Fibroblast of the aortic adventitia (primary cell): ENCODE measurements around the gene IQCM. TPM values are rescaled to one million over a fixed set of nuclear protein-coding genes. Genes with fewer than 3 reads are reported as not detected.
"Not testable (repeated sequence)": the region's sequence is repeated elsewhere in the genome, so short reads cannot be mapped to it uniquely, and the experiment has no call there.

Source experiments
- DNase-seq: peaks from one replicate; pipeline ENCODE4 v3.0.0-alpha.2; 2010; ENCODE audit warnings: low read depth
- H3K4me3 ChIP-seq: 2 replicates; pipeline ENCODE4 v1.5.1; 2011; ENCODE audit warnings: low read depth, mild to moderate bottlenecking, control low read depth, low read length, moderate library complexity
- total RNA-seq: library from RNA; depleted of rRNA; stranded (reverse); fragments of >200 nt; gene quantifications from 2 replicates; pipeline ENCODE4 v1.2.3, GENCODE V29; 2012; ENCODE audit warnings: low replicate concordance
- TF ChIP-seq, protein P1 (sequence below): IDR thresholded peaks from 2 replicates; pipeline ENCODE4 v1.5.1; 2011; ENCODE audit warnings: mild to moderate bottlenecking, low read length, control low read depth, inconsistent platforms; ENCODE audit not compliant: insufficient read depth

Gene IQCM
- total RNA-seq, 1 donor: 0.27 TPM

DNA sequence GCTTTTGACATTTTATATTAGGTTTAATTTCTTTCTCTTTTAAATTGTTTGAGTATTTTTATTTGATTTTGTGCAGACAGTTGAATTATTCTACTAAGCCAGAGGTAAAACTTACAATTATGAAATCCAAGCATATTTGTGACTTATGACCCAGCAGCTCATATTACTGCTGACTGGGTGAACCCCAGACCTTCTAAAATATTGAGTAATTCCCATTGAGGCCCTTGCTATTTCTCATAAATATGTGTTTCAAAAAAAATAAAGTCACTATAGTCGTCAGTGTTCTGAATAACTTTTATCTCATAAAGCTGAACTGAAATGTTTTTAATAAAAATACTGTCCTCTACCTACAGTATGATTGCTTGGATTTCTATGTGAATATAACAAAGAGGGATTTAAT is 303.1 kb downstream of the IQCM start:
- TF ChIP-seq, protein P1, sequence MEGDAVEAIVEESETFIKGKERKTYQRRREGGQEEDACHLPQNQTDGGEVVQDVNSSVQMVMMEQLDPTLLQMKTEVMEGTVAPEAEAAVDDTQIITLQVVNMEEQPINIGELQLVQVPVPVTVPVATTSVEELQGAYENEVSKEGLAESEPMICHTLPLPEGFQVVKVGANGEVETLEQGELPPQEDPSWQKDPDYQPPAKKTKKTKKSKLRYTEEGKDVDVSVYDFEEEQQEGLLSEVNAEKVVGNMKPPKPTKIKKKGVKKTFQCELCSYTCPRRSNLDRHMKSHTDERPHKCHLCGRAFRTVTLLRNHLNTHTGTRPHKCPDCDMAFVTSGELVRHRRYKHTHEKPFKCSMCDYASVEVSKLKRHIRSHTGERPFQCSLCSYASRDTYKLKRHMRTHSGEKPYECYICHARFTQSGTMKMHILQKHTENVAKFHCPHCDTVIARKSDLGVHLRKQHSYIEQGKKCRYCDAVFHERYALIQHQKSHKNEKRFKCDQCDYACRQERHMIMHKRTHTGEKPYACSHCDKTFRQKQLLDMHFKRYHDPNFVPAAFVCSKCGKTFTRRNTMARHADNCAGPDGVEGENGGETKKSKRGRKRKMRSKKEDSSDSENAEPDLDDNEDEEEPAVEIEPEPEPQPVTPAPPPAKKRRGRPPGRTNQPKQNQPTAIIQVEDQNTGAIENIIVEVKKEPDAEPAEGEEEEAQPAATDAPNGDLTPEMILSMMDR: no peak
- no peak for DNase-seq
- H3K4me3 ChIP-seq: no peak overlapping the region

- TF ChIP-seq, protein P1: no peak
- H3K4me3 ChIP-seq: no peak overlapping the region
- DNase-seq: no peak
Observed at GRCh38 chr4:149511558-149512298, 303.9 kb downstream of the IQCM start.

GRCh38 chr4:149507309-149507708 is 308.3 kb downstream of the IQCM start:
- DNase-seq: not testable (repeated sequence)

DNA sequence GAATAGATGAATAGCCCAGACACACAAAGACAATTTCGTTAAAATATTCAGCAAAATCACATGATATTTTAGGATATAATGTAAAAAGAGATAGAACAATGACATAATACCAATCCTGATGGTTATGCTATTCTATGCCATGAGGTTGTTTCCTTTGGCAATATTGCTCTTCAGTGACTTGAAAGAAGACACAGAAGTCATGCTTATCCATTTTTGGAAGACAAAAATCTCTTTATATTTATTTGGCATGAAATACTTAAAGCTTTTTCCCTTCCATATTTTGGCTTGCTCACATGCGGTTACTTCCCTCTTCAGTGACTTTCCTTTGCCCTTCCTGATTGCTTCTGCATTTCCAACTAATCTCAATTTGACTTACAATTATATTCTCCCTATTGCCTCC is 314.8 kb downstream of the IQCM start:
- no peak overlapping the region for H3K4me3 ChIP-seq
- TF ChIP-seq, protein P1: no peak
- no peak for DNase-seq

More at GRCh38 chr4:149507309-149507708, 308.3 kb downstream of the IQCM start:
- H3K4me3 ChIP-seq: not testable (repeated sequence)

DNA sequence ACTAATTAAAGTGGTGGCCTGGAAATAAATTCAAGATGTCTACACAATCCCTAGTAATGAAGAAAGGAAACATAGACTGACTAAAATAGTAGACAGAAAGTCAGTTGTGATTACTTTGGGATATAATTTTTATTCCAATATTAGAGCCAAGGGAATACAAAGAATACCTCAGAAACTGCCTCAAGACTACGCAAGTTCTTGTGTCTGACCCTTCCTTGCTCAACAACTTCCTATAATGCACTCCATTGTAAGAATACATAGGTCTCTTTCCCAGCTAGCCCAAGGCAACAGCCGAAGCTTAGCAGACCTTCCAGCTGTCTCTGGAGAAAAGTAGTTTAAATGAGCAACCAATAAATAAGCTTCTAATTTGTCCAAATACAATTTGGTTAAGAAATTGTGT is 315.9 kb downstream of the IQCM start:
- no peak overlapping the region for H3K4me3 ChIP-seq
- TF ChIP-seq, protein P1: no peak
- DNase-seq: no peak

GRCh38 chr4:149498246-149498645 is 317.4 kb downstream of the IQCM start:
- TF ChIP-seq, protein P1: no peak
- no peak for DNase-seq
- no peak overlapping the region for H3K4me3 ChIP-seq

- no peak overlapping the region for H3K4me3 ChIP-seq
- no peak for DNase-seq
- TF ChIP-seq, protein P1: no peak
Observed at GRCh38 chr4:149493492-149493891, 322.2 kb downstream of the IQCM start.
